Measurements from ENCODE around the gene RPUSD4.

RPUSD4 gene

GRCh38 chr11:126173257-126173656 is 38.2 kb downstream of the RPUSD4 start:
- no peak for TF ChIP-seq CTCF (IDR thresholded peaks at IDR 0.05)

- TF ChIP-seq CTCF (IDR thresholded peaks at IDR 0.05): no peak
These were observed 38.8 kb downstream of the RPUSD4 start for GRCh38 chr11:126172596-126173038.

GRCh38 chr11:126169291-126169690 is 42.2 kb downstream of the RPUSD4 start:
- TF ChIP-seq CTCF (IDR thresholded peaks at IDR 0.05): no peak

- no peak for TF ChIP-seq CTCF (IDR thresholded peaks at IDR 0.05)
These were observed 44.0 kb downstream of the RPUSD4 start for GRCh38 chr11:126167488-126167887.

GRCh38 chr11:126166413-126166812 is 45.0 kb downstream of the RPUSD4 start:
- no peak for TF ChIP-seq CTCF (IDR thresholded peaks at IDR 0.05)

GRCh38 chr11:126165757-126166156 is 45.7 kb downstream of the RPUSD4 start:
- no peak for TF ChIP-seq CTCF (IDR thresholded peaks at IDR 0.05)

GRCh38 chr11:126165311-126165720 is 46.1 kb downstream of the RPUSD4 start:
- no peak for TF ChIP-seq CTCF (IDR thresholded peaks at IDR 0.05)

GRCh38 chr11:126164781-126165180 is 46.7 kb downstream of the RPUSD4 start:
- no peak for TF ChIP-seq CTCF (IDR thresholded peaks at IDR 0.05)
